HCT116 (cell line): ENCODE results near the gene GDF10. TPM values are rescaled to one million over a fixed set of nuclear protein-coding genes. Genes with fewer than 3 reads are reported as not detected.

Experiments
- ATAC-seq: fragments of 200-7000 bp; cut with Tn5 transposase; 2 replicates; pipeline ENCODE4 v1.9.1; 2020; ENCODE audit warnings: mild to moderate bottlenecking, moderate library complexity
- BruUV-seq: library from RNA; stranded (reverse); fragments of 400-500 nt; replicated peaks from 2 replicates; lab custom pipeline; 2021; lab: Mats Ljungman, UMichigan
- CTCF ChIA-PET: fragments of 300-600 bp; sonication (Branson Sonifier 250); formaldehyde crosslinking; loops from one replicate; lab custom pipeline; 2021; ENCODE audit warnings: antibody characterized with exemption; lab: Charles Lee
- POLR2A ChIA-PET: fragments of 300-600, 350-600 bp; sonication (Branson Sonifier 250); formaldehyde crosslinking; loops from one replicate; lab custom pipeline; 2021; ENCODE audit warnings: antibody characterized with exemption; lab: Charles Lee
- RAD21 ChIA-PET, 2 experiments: fragments of 300-600 bp; sonication (Branson Sonifier 250); formaldehyde crosslinking; loops; one replicate each; lab custom pipeline; 2023; ENCODE audit warnings: low total read pairs in 2 of 2; ENCODE audit not compliant: uncharacterized antibody in 2 of 2, unreplicated experiment in 2 of 2, low non-redundant PET in 1 of 2; lab: Charles Lee
- DNase-seq: peaks from one replicate; pipeline ENCODE4 v3.0.0-alpha.2; 2010; ENCODE audit warnings: low read depth, low spot score
- H2AFZ ChIP-seq: fragments of 200-600 bp; shearing (Covaris generic), sonication (generic); 2 replicates; pipeline ENCODE4 v1.6.1; 2017; ENCODE audit warnings: low read depth, mixed run types, mixed read lengths, antibody characterized with exemption, low read length; ENCODE audit not compliant: poor library complexity, severe bottlenecking
- H3K27ac ChIP-seq: 2 replicates; pipeline ENCODE4 v1.5.1; 2012; ENCODE audit warnings: low read depth, low read length
- H3K27me3 ChIP-seq: fragments of 200-600 bp; sonication (generic); 2 replicates; pipeline ENCODE4 v1.6.1; 2016; ENCODE audit warnings: mixed run types, low read length, mixed read lengths; ENCODE audit not compliant: insufficient read depth
- H3K36me3 ChIP-seq, 2 experiments: fragments of 200-500 bp in 1 of 2; fragments of 200-600 bp in 1 of 2; sonication (Bioruptor generic) in 1 of 2; sonication (generic) in 1 of 2; 2 replicates each; pipeline versions ENCODE4 v1.5.1 to v1.6.1; 2014 to 2016; ENCODE audit warnings: low read length in 2 of 2, inconsistent platforms in 1 of 2, mixed read lengths in 1 of 2, mixed run types in 1 of 2; ENCODE audit not compliant: insufficient read depth in 2 of 2, control insufficient read depth in 1 of 2
- H3K4me1 ChIP-seq, 2 experiments: fragments of 200-600 bp in 1 of 2; sonication (generic) in 1 of 2; 2 replicates each; pipeline versions ENCODE4 v1.5.1 to v1.6.1; 2012 to 2017; ENCODE audit warnings: low read length in 2 of 2, inconsistent platforms in 1 of 2, mild to moderate bottlenecking in 1 of 2, mixed read lengths in 1 of 2, mixed run types in 1 of 2, moderate library complexity in 1 of 2; ENCODE audit not compliant: insufficient read depth in 2 of 2, control insufficient read depth in 1 of 2
- H3K4me2 ChIP-seq: fragments of 200-600 bp; sonication (generic); 2 replicates; pipeline ENCODE4 v1.6.1; 2017; ENCODE audit warnings: mixed run types, low read length, mixed read lengths
- H3K4me3 ChIP-seq, 2 experiments: fragments of 200-600 bp in 1 of 2; sonication (generic) in 1 of 2; replicated peaks in 1 of 2; 2 replicates each; pipeline ENCODE4 v1.5.1; 2011 to 2016; ENCODE audit warnings: low read length in 2 of 2, control low read depth in 1 of 2, low read depth in 1 of 2, mild to moderate bottlenecking in 1 of 2, mixed read lengths in 1 of 2, mixed run types in 1 of 2
- H3K79me2 ChIP-seq: fragments of 200-600 bp; sonication (generic); 2 replicates; pipeline ENCODE4 v1.6.1; 2017; ENCODE audit warnings: mild to moderate bottlenecking, mixed run types, low read length, moderate library complexity, mixed read lengths; ENCODE audit not compliant: insufficient read depth
- H3K9ac ChIP-seq: fragments of 200-600 bp; sonication (generic); 2 replicates; pipeline ENCODE4 v1.6.1; 2016; ENCODE audit warnings: low read length, mixed read lengths
- H3K9me2 ChIP-seq: fragments of 200-600 bp; sonication (generic), shearing (Covaris generic); 2 replicates; pipeline ENCODE4 v1.6.1; 2017; ENCODE audit warnings: mixed run types, mild to moderate bottlenecking, moderate library complexity; ENCODE audit not compliant: insufficient read depth
- H3K9me3 ChIP-seq, 2 experiments: fragments of 200-500 bp in 1 of 2; fragments of 200-600 bp in 1 of 2; sonication (Bioruptor generic) in 1 of 2; sonication (generic) in 1 of 2; 2 replicates each; pipeline ENCODE4 v1.6.1; 2014 to 2017; ENCODE audit warnings: low read length in 2 of 2, mixed read lengths in 2 of 2, inconsistent platforms in 1 of 2, low read depth in 1 of 2, mild to moderate bottlenecking in 1 of 2, mixed run types in 1 of 2, moderate library complexity in 1 of 2; ENCODE audit not compliant: control insufficient read depth in 1 of 2, insufficient read depth in 1 of 2
- H4K20me1 ChIP-seq: fragments of 200-600 bp; sonication (generic), shearing (Covaris generic); 2 replicates; pipeline ENCODE4 v1.6.1; 2017; ENCODE audit warnings: mixed run types, mild to moderate bottlenecking, moderate library complexity; ENCODE audit not compliant: insufficient read depth
- CBX3 ChIP-seq: IDR thresholded peaks from 2 replicates; pipeline ENCODE4 v1.6.1; 2012; ENCODE audit warnings: low read depth
- CEBPB ChIP-seq: IDR thresholded peaks from 2 replicates; pipeline ENCODE4 v1.6.1; 2012; ENCODE audit warnings: low read depth
- ELF1 ChIP-seq: IDR thresholded peaks from 2 replicates; pipeline ENCODE4 v1.6.1; 2012; ENCODE audit warnings: low read depth, borderline replicate concordance
- EZH2phosphoT487 ChIP-seq: fragments of 200-600 bp; IDR thresholded peaks from 2 replicates; pipeline ENCODE4 v1.6.1; 2018; ENCODE audit warnings: antibody characterized with exemption, borderline replicate concordance
- JUND ChIP-seq: IDR thresholded peaks from 2 replicates; pipeline ENCODE4 v1.6.1; 2012
- POLR2AphosphoS5 ChIP-seq: IDR thresholded peaks from 2 replicates; pipeline ENCODE4 v1.6.1; 2011; ENCODE audit warnings: mild to moderate bottlenecking, low read depth, low read length, moderate library complexity
- RAD21 ChIP-seq: IDR thresholded peaks from 2 replicates; pipeline ENCODE4 v1.6.1; 2012; ENCODE audit warnings: low read depth, mild to moderate bottlenecking
- REST ChIP-seq: IDR thresholded peaks from 2 replicates; pipeline ENCODE4 v1.6.1; 2012; ENCODE audit warnings: low read depth
- ZFX ChIP-seq: fragments of 450-650 bp; IDR thresholded peaks from 2 replicates; pipeline ENCODE4 v1.6.1; 2017
- intact Hi-C: fragments of 100-400 bp; cut with micrococcal nuclease; formaldehyde crosslinking; loops from 2 replicates; pipeline ENCODE4 v1.10.0; 2022
- total RNA-seq: library from RNA; stranded (reverse); gene quantifications from one replicate; pipeline ENCODE4 v1.2.1, GENCODE V29; 2021; ENCODE audit not compliant: unreplicated experiment

GDF10 gene
- total RNA-seq, 1 experiment from 2014 or later, result not detected

GRCh38 chr10:47306387-47307210 lies 6.6 kb downstream of the GDF10 start:
- POLR2A ChIA-PET, result no interaction called here
- DNase-seq (no peak), ATAC-seq (no peak)
- RAD21 ChIA-PET, result no interaction called here
- Histone ChIP-seq H3K9ac (no peak overlapping the region), H3K9me3 (no peaks in the 10 kb centered on the region), H4K20me1 (no peaks in the 10 kb centered on the region), H3K4me3 (no peak overlapping the region), H3K79me2 (no peaks in the 10 kb centered on the region), H3K9me2 (no peaks in the 10 kb centered on the region), H3K4me2 (no peak overlapping the region), H3K27ac (no peak overlapping the region), H3K4me1 (no peaks in the 10 kb centered on the region), H2AFZ (no peak overlapping the region), H3K36me3 (no peaks in the 10 kb centered on the region), H3K27me3 (peaks cover 20% of the 10 kb centered on the region; the same call in 1 of the 2 replicates)
- CTCF ChIA-PET, result no interaction called here
- TF ChIP-seq CEBPB, result no peak
- TF ChIP-seq EZH2phosphoT487, result no peak
- no peak for TF ChIP-seq ELF1
- TF ChIP-seq CBX3, result no peak
- TF ChIP-seq REST, result no peak
- no peak for TF ChIP-seq ZFX
- TF ChIP-seq POLR2AphosphoS5, result no peak
- TF ChIP-seq RAD21, result no peak
- no peak for TF ChIP-seq JUND
- intact Hi-C loops, result no loop called here
- BruUV-seq, result no TSS peak
